GM18511 (cell line): ENCODE data around the gene CAPN5.
"Not testable (repeated sequence)": the region's sequence is repeated elsewhere in the genome, so short reads cannot be mapped to it uniquely, and the experiment has no call there.

Source experiments
- ATAC-seq: cut with Tn5 transposase; IDR thresholded peaks from one replicate; pipeline ENCODE4 v1.9.1; 2021; ENCODE audit warnings: mild to moderate bottlenecking, moderate library complexity; ENCODE audit not compliant: unreplicated experiment

CAPN5 gene

GRCh38 chr11:77094841-77095365 lies 28.1 kb downstream of the CAPN5 start:
- no peak for ATAC-seq

- no peak for ATAC-seq
Observed at GRCh38 chr11:77095551-77096490, 29.1 kb downstream of the CAPN5 start.

GRCh38 chr11:77096591-77097019 lies 29.8 kb downstream of the CAPN5 start:
- ATAC-seq: no peak

GRCh38 chr11:77097180-77097579 lies 30.4 kb downstream of the CAPN5 start:
- not testable (repeated sequence) for ATAC-seq

- ATAC-seq: no peak
Observed at GRCh38 chr11:77100166-77101042, 33.6 kb downstream of the CAPN5 start.

GRCh38 chr11:77101043-77101537 lies 34.3 kb downstream of the CAPN5 start:
- ATAC-seq: no peak

GRCh38 chr11:77102246-77103210 lies 35.8 kb downstream of the CAPN5 start, which contains the start of gene OMP:
Gene OMP (plus strand): TSS chr11:77102840. CDS start chr11:77102840, 0 bp downstream.
- ATAC-seq: no peak

- ATAC-seq: no peak
Observed at GRCh38 chr11:77103319-77103718, 36.5 kb downstream of the CAPN5 start.

GRCh38 chr11:77104727-77105126 lies 38.0 kb downstream of the CAPN5 start:
- ATAC-seq: no peak

- ATAC-seq: no peak
Observed at GRCh38 chr11:77106321-77106720, 39.5 kb downstream of the CAPN5 start.

- ATAC-seq: no peak
Observed at GRCh38 chr11:77106759-77107158, 40.0 kb downstream of the CAPN5 start.

- ATAC-seq: no peak
Observed at GRCh38 chr11:77107950-77108349, 41.2 kb downstream of the CAPN5 start.

GRCh38 chr11:77108436-77108835 lies 41.7 kb downstream of the CAPN5 start:
- no peak for ATAC-seq

GRCh38 chr11:77109236-77110019 lies 42.7 kb downstream of the CAPN5 start:
- ATAC-seq: no peak

GRCh38 chr11:77110836-77111235 lies 44.1 kb downstream of the CAPN5 start:
- no peak for ATAC-seq

GRCh38 chr11:77111277-77111676 lies 44.5 kb downstream of the CAPN5 start:
- no peak for ATAC-seq

GRCh38 chr11:77111946-77112345 lies 45.2 kb downstream of the CAPN5 start:
- ATAC-seq: no peak

GRCh38 chr11:77112641-77113381 lies 46.0 kb downstream of the CAPN5 start:
- ATAC-seq: no peak
